Activated naive CD8-positive, alpha-beta T cell treated with anti-CD3 and anti-CD28 coated beads, Interleukin-2, amount 50 U/mL, for 16 hours (primary cell): ENCODE data around the gene AASS.

Source experiments
- DNase-seq: peaks from one replicate; pipeline ENCODE4 v3.0.0-alpha.2; 2020; ENCODE audit warnings: low read depth, low spot score

AASS gene

GRCh38 chr7:122040147-122040546, 103.9 kb downstream of the AASS start:
- DNase-seq: no peak

GRCh38 chr7:122038904-122039303, 105.1 kb downstream of the AASS start:
- DNase-seq: no peak

- no peak for DNase-seq
Observed at GRCh38 chr7:122038134-122038533, 105.9 kb downstream of the AASS start.

GRCh38 chr7:122035876-122036275, 108.2 kb downstream of the AASS start:
- DNase-seq: no peak

- DNase-seq: no peak
Observed at GRCh38 chr7:122033641-122034040, 110.4 kb downstream of the AASS start.

- no peak for DNase-seq
Observed at GRCh38 chr7:122027058-122027457, 117.0 kb downstream of the AASS start.
